Measurements from ENCODE around the gene ABCB6.

GRCh38 chr2:219174146-219174545 is 44.6 kb downstream of the ABCB6 start:
- TF ChIP-seq POLR2A (IDR thresholded peaks at IDR 0.05) = no peak
- no peak for TF ChIP-seq CTCF (IDR thresholded peaks at IDR 0.05)
